ENCODE results near the gene SLC22A23.

GRCh38 chr6:3402310-3403237 is 54.3 kb downstream of the SLC22A23 start:
- TF ChIP-seq, protein P1, sequence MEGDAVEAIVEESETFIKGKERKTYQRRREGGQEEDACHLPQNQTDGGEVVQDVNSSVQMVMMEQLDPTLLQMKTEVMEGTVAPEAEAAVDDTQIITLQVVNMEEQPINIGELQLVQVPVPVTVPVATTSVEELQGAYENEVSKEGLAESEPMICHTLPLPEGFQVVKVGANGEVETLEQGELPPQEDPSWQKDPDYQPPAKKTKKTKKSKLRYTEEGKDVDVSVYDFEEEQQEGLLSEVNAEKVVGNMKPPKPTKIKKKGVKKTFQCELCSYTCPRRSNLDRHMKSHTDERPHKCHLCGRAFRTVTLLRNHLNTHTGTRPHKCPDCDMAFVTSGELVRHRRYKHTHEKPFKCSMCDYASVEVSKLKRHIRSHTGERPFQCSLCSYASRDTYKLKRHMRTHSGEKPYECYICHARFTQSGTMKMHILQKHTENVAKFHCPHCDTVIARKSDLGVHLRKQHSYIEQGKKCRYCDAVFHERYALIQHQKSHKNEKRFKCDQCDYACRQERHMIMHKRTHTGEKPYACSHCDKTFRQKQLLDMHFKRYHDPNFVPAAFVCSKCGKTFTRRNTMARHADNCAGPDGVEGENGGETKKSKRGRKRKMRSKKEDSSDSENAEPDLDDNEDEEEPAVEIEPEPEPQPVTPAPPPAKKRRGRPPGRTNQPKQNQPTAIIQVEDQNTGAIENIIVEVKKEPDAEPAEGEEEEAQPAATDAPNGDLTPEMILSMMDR (IDR thresholded peaks at IDR 0.05): no peak
- no peak for TF ChIP-seq POLR2AphosphoS5 (IDR thresholded peaks at IDR 0.05)

Data from gastroesophageal sphincter (tissue), 3 donors.